Thoracic aorta (tissue), 2 donors: ENCODE results near the gene DNAJC1. TPM values are rescaled to one million over a fixed set of nuclear protein-coding genes. Genes with fewer than 3 reads are reported as not detected.

Source experiments
- ATAC-seq: fragments of 150-250 bp; one replicate; pipeline ENCODE4 v1.8.0; 2017; ENCODE audit warnings: low read depth; ENCODE audit not compliant: insufficient number of reproducible peaks, low FRiP score
- DNase-seq: peaks from one replicate; pipeline ENCODE4 v3.0.0-alpha.2; 2020; ENCODE audit warnings: low spot score
- H3K27ac ChIP-seq, 2 donors: fragments of 200-600 bp; sonication (generic); 1 replicate in 1 of 2; 2 replicates in 1 of 2; pipeline ENCODE4 v1.5.1; 2016; ENCODE audit warnings: mild to moderate bottlenecking in 2 of 2, moderate library complexity in 2 of 2
- H3K27me3 ChIP-seq: fragments of 200-600 bp; sonication (generic); replicated peaks from 2 replicates; pipeline ENCODE4 v1.6.0; 2016; ENCODE audit warnings: mild to moderate bottlenecking; ENCODE audit not compliant: insufficient read depth
- H3K36me3 ChIP-seq: fragments of 200-600 bp; sonication (generic); one replicate; pipeline ENCODE4 v1.5.1; 2016
- H3K4me1 ChIP-seq, 2 donors: fragments of 200-600 bp; sonication (generic); 1 replicate in 1 of 2; 2 replicates in 1 of 2; pipeline versions ENCODE4 v1.5.1 to v1.6.0; 2016; ENCODE audit warnings: low read depth in 2 of 2, mild to moderate bottlenecking in 1 of 2; ENCODE audit not compliant: control insufficient read depth in 1 of 2
- H3K4me3 ChIP-seq: fragments of 200-600 bp; sonication (generic); 2 replicates; pipeline ENCODE4 v1.5.1; 2016; ENCODE audit warnings: mild to moderate bottlenecking
- H3K9me3 ChIP-seq: fragments of 200-600 bp; sonication (generic); 2 replicates; pipeline ENCODE4 v1.5.1; 2016
- total RNA-seq, 2 donors: library from RNA; depleted of rRNA; stranded (reverse); fragments of >200 nt; gene quantifications; one replicate each; pipeline versions ENCODE4 v1.1.0 to v1.2.3, GENCODE V29; 2016
- TF ChIP-seq, protein P1 (sequence below): fragments of 200-600 bp; sonication (generic); IDR thresholded peaks from one replicate; pipeline ENCODE4 v1.5.1; 2019; ENCODE audit warnings: antibody characterized with exemption

The DNAJC1 gene
- total RNA-seq, 2 donors from 2014 or later = 63.1 to 156 TPM

- Histone ChIP-seq H3K9me3 (no peaks in the 10 kb centered on the region), H3K4me1 (no peaks in the 10 kb centered on the region), H3K36me3 (no peaks in the 10 kb centered on the region), H3K27ac (no peak overlapping the region), H3K27me3 (no peaks in the 10 kb centered on the region), H3K4me3 (no peak overlapping the region)
- ATAC-seq (no peak), DNase-seq (no peak)
- TF ChIP-seq, protein P1, sequence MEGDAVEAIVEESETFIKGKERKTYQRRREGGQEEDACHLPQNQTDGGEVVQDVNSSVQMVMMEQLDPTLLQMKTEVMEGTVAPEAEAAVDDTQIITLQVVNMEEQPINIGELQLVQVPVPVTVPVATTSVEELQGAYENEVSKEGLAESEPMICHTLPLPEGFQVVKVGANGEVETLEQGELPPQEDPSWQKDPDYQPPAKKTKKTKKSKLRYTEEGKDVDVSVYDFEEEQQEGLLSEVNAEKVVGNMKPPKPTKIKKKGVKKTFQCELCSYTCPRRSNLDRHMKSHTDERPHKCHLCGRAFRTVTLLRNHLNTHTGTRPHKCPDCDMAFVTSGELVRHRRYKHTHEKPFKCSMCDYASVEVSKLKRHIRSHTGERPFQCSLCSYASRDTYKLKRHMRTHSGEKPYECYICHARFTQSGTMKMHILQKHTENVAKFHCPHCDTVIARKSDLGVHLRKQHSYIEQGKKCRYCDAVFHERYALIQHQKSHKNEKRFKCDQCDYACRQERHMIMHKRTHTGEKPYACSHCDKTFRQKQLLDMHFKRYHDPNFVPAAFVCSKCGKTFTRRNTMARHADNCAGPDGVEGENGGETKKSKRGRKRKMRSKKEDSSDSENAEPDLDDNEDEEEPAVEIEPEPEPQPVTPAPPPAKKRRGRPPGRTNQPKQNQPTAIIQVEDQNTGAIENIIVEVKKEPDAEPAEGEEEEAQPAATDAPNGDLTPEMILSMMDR = no peak
These were observed 43.5 kb downstream of the DNAJC1 start for GRCh38 chr10:21959998-21960397.

DNA sequence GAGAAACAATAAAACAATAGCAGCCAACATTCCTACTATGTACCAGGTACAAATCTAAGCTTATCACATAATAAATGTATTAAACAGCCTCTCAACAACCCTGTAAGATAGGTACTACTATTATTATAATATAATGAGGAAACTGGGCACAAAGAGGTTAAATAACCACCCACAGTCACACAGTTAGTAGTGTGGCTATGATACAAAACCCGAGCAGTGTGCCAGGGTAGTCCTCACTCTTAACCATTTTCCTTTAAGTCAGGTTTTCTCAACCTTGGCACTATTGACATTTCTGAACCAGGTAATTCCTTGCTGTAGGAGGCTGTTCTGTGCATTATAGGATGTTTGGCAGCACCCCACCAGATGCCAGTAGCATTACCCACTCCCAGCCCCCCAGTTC lies 48.8 kb downstream of the DNAJC1 start:
- TF ChIP-seq, protein P1 = no peak
- Histone ChIP-seq H3K27me3 (no peaks in the 10 kb centered on the region), H3K9me3 (no peaks in the 10 kb centered on the region), H3K27ac (no peak overlapping the region), H3K4me3 (no peak overlapping the region), H3K4me1 (peaks cover 0 to 9% of the 10 kb centered on the region in 2 donors), H3K36me3 (no peaks in the 10 kb centered on the region)
- ATAC-seq (no peak), DNase-seq (no peak)

DNA sequence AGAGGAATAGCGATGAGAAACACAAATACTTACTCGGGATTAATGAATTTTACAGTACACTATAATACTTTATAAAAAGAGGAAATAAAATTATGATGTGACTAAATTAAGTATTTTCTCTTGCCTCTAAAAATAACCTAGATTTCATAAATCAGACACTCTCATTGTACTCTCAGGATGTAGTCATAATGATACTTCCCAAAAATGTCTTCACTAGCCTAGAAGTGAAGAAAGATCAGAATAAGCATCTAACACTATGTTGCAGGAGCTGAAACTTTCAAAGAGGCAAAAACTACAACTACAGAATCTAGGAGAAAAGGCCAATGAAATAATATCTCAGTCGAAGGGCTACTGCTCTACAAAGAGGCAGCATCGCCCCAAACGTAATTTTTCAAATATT lies 49.4 kb downstream of the DNAJC1 start:
- no peak for ATAC-seq
- Histone ChIP-seq H3K4me1 (peaks cover 0 to 9% of the 10 kb centered on the region in 2 donors), H3K36me3 (no peaks in the 10 kb centered on the region), H3K27me3 (no peaks in the 10 kb centered on the region), H3K4me3 (no peak overlapping the region), H3K9me3 (no peaks in the 10 kb centered on the region), H3K27ac (no peak overlapping the region)
- no peak for DNase-seq
- TF ChIP-seq, protein P1 = no peak

GRCh38 chr10:21953585-21954057 lies 49.9 kb downstream of the DNAJC1 start:
- Histone ChIP-seq H3K9me3 (no peaks in the 10 kb centered on the region), H3K4me3 (no peak overlapping the region), H3K4me1 (peaks cover 0 to 9% of the 10 kb centered on the region in 2 donors), H3K27me3 (no peaks in the 10 kb centered on the region), H3K27ac (no peak overlapping the region), H3K36me3 (no peaks in the 10 kb centered on the region)
- TF ChIP-seq, protein P1 = peak; percentile 17
- DNase-seq = no peak
- no peak for ATAC-seq

- Histone ChIP-seq H3K9me3 (no peaks in the 10 kb centered on the region), H3K36me3 (no peaks in the 10 kb centered on the region), H3K27me3 (no peaks in the 10 kb centered on the region), H3K4me3 (no peak overlapping the region), H3K27ac (no peak overlapping the region), H3K4me1 (peaks cover 0 to 9% of the 10 kb centered on the region in 2 donors)
- TF ChIP-seq, protein P1 = no peak
- DNase-seq (no peak), ATAC-seq (no peak)
These were observed 53.0 kb downstream of the DNAJC1 start for GRCh38 chr10:21950566-21950965.
